HFFc6 (cell line): Measurements from ENCODE around the gene DMXL1. TPM values are rescaled to one million over a fixed set of nuclear protein-coding genes. Genes with fewer than 3 reads are reported as not detected.

ENCODE experiments used
- DNase-seq: peaks from one replicate; pipeline ENCODE4 v3.0.0-alpha.2; 2018
- H3K27ac Mint-ChIP-seq: 2 replicates; pipeline ENCODE4 v1.8.0; 2020; ENCODE audit warnings: mild to moderate bottlenecking, mixed read lengths
- H3K27me3 Mint-ChIP-seq: 2 replicates; pipeline ENCODE4 v1.8.0; 2021; ENCODE audit warnings: mild to moderate bottlenecking, moderate library complexity, mixed read lengths; ENCODE audit not compliant: insufficient read depth
- H3K36me3 Mint-ChIP-seq: 2 replicates; pipeline ENCODE4 v1.8.0; 2021; ENCODE audit warnings: low read depth, mixed read lengths
- H3K4me1 Mint-ChIP-seq: 2 replicates; pipeline ENCODE4 v1.8.0; 2020; ENCODE audit warnings: low read depth, mixed read lengths
- H3K4me3 Mint-ChIP-seq: 2 replicates; pipeline ENCODE4 v1.8.0; 2020; ENCODE audit warnings: mild to moderate bottlenecking, moderate library complexity, mixed read lengths
- H3K9me3 Mint-ChIP-seq: 2 replicates; pipeline ENCODE4 v1.8.0; 2020; ENCODE audit warnings: mild to moderate bottlenecking, mixed read lengths
- CTCF ChIP-seq: fragments of 200-600 bp; sonication (generic); IDR thresholded peaks from 2 replicates; pipeline ENCODE4 v1.5.0; 2021; ENCODE audit warnings: antibody characterized with exemption, mild to moderate bottlenecking
- total RNA-seq, 6 experiments: library from RNA; stranded (reverse); fragmentation: NEBNext Ultra II Directional; extraction: Animal tissue kit (Norgen Biotek cat#: 25700); gene quantifications; 2 replicates in 1 of 6; 3 replicates in 5 of 6; pipeline ENCODE4 v1.2.3, GENCODE V29; 2021

DMXL1 gene
- total RNA-seq, 6 experiments from 2014 or later, result 19.8 to 23.1 (median 21.5) TPM

- no peak overlapping the region for H3K4me3 Mint-ChIP-seq
- no peak for TF ChIP-seq CTCF
- DNase-seq, result no peak
- H3K9me3 Mint-ChIP-seq, result no peaks in the 10 kb centered on the region
- no peaks in the 10 kb centered on the region for H3K36me3 Mint-ChIP-seq
- H3K27ac Mint-ChIP-seq, result no peak overlapping the region
- no peaks in the 10 kb centered on the region; the same call in 1 of the 2 replicates for H3K27me3 Mint-ChIP-seq
- peaks cover 42% of the 10 kb centered on the region for H3K4me1 Mint-ChIP-seq
Observed at GRCh38 chr5:119284031-119284430, 213.1 kb downstream of the DMXL1 start.

- TF ChIP-seq CTCF, result no peak
- Mint-ChIP-seq H3K36me3 (no peaks in the 10 kb centered on the region), H3K4me1 (peaks cover 55% of the 10 kb centered on the region), H3K27ac (0 out of 2 replicates have a peak overlapping the region, but pooled peaks have one; percentile 6), H3K9me3 (no peaks in the 10 kb centered on the region), H3K27me3 (no peaks in the 10 kb centered on the region; the same call in 1 of the 2 replicates), H3K4me3 (no peak overlapping the region)
- no peak for DNase-seq
Observed at GRCh38 chr5:119285070-119285916, 214.4 kb downstream of the DMXL1 start.

GRCh38 chr5:119286511-119287488 is 215.9 kb downstream of the DMXL1 start:
- H3K27me3 Mint-ChIP-seq, result no peaks in the 10 kb centered on the region; the same call in 1 of the 2 replicates
- peak overlapping the region; percentile 59; the same call in 1 of the 2 replicates for H3K4me3 Mint-ChIP-seq

GRCh38 chr5:119287547-119288111 is 216.7 kb downstream of the DMXL1 start:
- TF ChIP-seq CTCF, result no peak
- no peaks in the 10 kb centered on the region for H3K36me3 Mint-ChIP-seq
- peak overlapping the region; percentile 59 for H3K4me3 Mint-ChIP-seq
- H3K9me3 Mint-ChIP-seq, result no peaks in the 10 kb centered on the region
- DNase-seq, result peak; percentile 29
- peaks cover 69% of the 10 kb centered on the region for H3K4me1 Mint-ChIP-seq
- no peaks in the 10 kb centered on the region; the same call in 1 of the 2 replicates for H3K27me3 Mint-ChIP-seq
- peak overlapping the region; percentile 4; the same call in 1 of the 2 replicates for H3K27ac Mint-ChIP-seq

More at GRCh38 chr5:119286511-119287488, 215.9 kb downstream of the DMXL1 start:
- Mint-ChIP-seq H3K4me1 (peaks cover 65% of the 10 kb centered on the region), H3K36me3 (no peaks in the 10 kb centered on the region), H3K27ac (no peak overlapping the region), H3K9me3 (no peaks in the 10 kb centered on the region)
- TF ChIP-seq CTCF, result no peak
- DNase-seq, result no peak
